K562 (cell line): ENCODE measurements around the gene PHF3. TPM values are rescaled to one million over a fixed set of nuclear protein-coding genes. Genes with fewer than 3 reads are reported as not detected.

Experiments
- BACH1 ChIP-seq: fragments of 200-800 bp; sonication (Bioruptor generic); IDR thresholded peaks from 2 replicates; pipeline ENCODE4 v1.6.1; 2016; ENCODE audit warnings: missing genetic modification characterization, missing compliant biosample characterization
- BRF1 ChIP-seq: IDR thresholded peaks from 3 replicates; pipeline ENCODE4 v1.6.1; 2011; ENCODE audit warnings: borderline replicate concordance, mild to moderate bottlenecking; ENCODE audit not compliant: insufficient read length; ENCODE audit errors: extremely low read depth
- DPF2 ChIP-seq: fragments of 450-650 bp; IDR thresholded peaks from 2 replicates; pipeline ENCODE4 v1.6.1; 2016
- E2F6 ChIP-seq, 2 experiments: IDR thresholded peaks; 2 replicates each; pipeline ENCODE4 v1.6.1; 2011; ENCODE audit warnings: borderline replicate concordance in 1 of 2, control low read depth in 1 of 2, low read depth in 1 of 2, low read length in 1 of 2, mild to moderate bottlenecking in 1 of 2, mixed read lengths in 1 of 2, moderate library complexity in 1 of 2; ENCODE audit not compliant: insufficient read depth in 1 of 2, insufficient read length in 1 of 2, poor library complexity in 1 of 2, severe bottlenecking in 1 of 2; ENCODE audit errors: extremely low read depth in 1 of 2
- ETS2 ChIP-seq: IDR thresholded peaks from 2 replicates; pipeline ENCODE4 v1.6.1; 2016; ENCODE audit warnings: borderline replicate concordance, missing genetic modification characterization, mild to moderate bottlenecking, moderate library complexity, missing compliant biosample characterization; ENCODE audit not compliant: poor library complexity, severe bottlenecking
- HEY1 ChIP-seq: fragments of 250-450 bp; sonication (Bioruptor Pico); IDR thresholded peaks from 2 replicates; pipeline ENCODE4 v1.5.0; 2020; ENCODE audit warnings: mild to moderate bottlenecking, moderate library complexity, borderline replicate concordance
- HMG20B ChIP-seq: fragments of 250-450 bp; sonication (Bioruptor Pico); IDR thresholded peaks from 2 replicates; pipeline ENCODE4 v1.5.0; 2021; ENCODE audit warnings: mild to moderate bottlenecking
- JUN ChIP-seq, 2 experiments: sonication (generic) in 1 of 2; formaldehyde crosslinking in 1 of 2; IDR thresholded peaks; 2 replicates each; pipeline versions ENCODE4 v1.6.1 to v1.8.0; 2012 to 2022; ENCODE audit warnings: borderline replicate concordance in 2 of 2, mild to moderate bottlenecking in 2 of 2, improper control_type of control experiment in 1 of 2, low read depth in 1 of 2, low read length in 1 of 2, missing genetic modification reagents in 1 of 2
- KLF10 ChIP-seq: fragments of 250-450 bp; sonication (Bioruptor Pico); IDR thresholded peaks from 2 replicates; pipeline ENCODE4 v1.6.1; 2021; ENCODE audit warnings: matching md5 sums
- NEUROD1 ChIP-seq: fragments of 150-350 bp; IDR thresholded peaks from 2 replicates; pipeline ENCODE4 v1.6.1; 2014; ENCODE audit warnings: borderline replicate concordance, low read length, low read depth; ENCODE audit not compliant: partially characterized antibody
- NR1H2 ChIP-seq: sonication (generic); formaldehyde crosslinking; IDR thresholded peaks from 2 replicates; pipeline ENCODE4 v1.4.0; 2020; ENCODE audit warnings: mild to moderate bottlenecking, missing genetic modification reagents
- TCF15 ChIP-seq: fragments of 250-450 bp; sonication (Bioruptor Pico); IDR thresholded peaks from 2 replicates; pipeline ENCODE4 v1.8.0; 2022; ENCODE audit warnings: moderate library complexity, mild to moderate bottlenecking, inconsistent platforms
- ZFX ChIP-seq: sonication (generic); formaldehyde crosslinking; IDR thresholded peaks from 2 replicates; pipeline ENCODE4 v1.8.0; 2022; ENCODE audit warnings: mild to moderate bottlenecking, missing genetic modification reagents, moderate library complexity
- ZNF395 ChIP-seq: fragments of 200-800 bp; sonication (Bioruptor generic); IDR thresholded peaks from 2 replicates; pipeline ENCODE4 v1.6.1; 2017; ENCODE audit warnings: missing genetic modification characterization, missing compliant biosample characterization
- ZNF445 ChIP-seq: fragments of 250-450 bp; sonication (Bioruptor Pico); IDR thresholded peaks from 2 replicates; pipeline ENCODE4 v1.4.0; 2020; ENCODE audit warnings: low read depth, mild to moderate bottlenecking, moderate library complexity
- ZNF583 ChIP-seq: fragments of 250-450 bp; sonication (Bioruptor Pico); IDR thresholded peaks from 2 replicates; pipeline ENCODE4 v1.4.0; 2020
- ZNF778 ChIP-seq: fragments of 450-650 bp; formaldehyde crosslinking; IDR thresholded peaks from 2 replicates; pipeline ENCODE4 v1.4.0; 2020; ENCODE audit warnings: mild to moderate bottlenecking, moderate library complexity
- polyA plus RNA-seq, 8 experiments: library from polyadenylated mRNA; depleted of rRNA in 4 of 8; stranded (reverse) in 5 of 8; unstranded in 3 of 8; fragments of >200 nt; fragmentation: Nextera tagmentation in 2 of 8; fragmentation: Illumina TruSeq in 1 of 8; extraction: Ambion mirVana in 2 of 8; extraction: Trizol in 1 of 8; gene quantifications; 2 replicates each; pipeline versions ENCODE4 v1.2.1 to v1.2.3, GENCODE V29; 2011 to 2014; ENCODE audit warnings: inconsistent platforms in 1 of 8, missing spikeins in 1 of 8
- total RNA-seq, 7 experiments: library from RNA; depleted of rRNA in 6 of 7; stranded (reverse); fragments of >200 nt in 6 of 7; fragmentation: Illumina TruSeq in 2 of 7; extraction: Trizol in 2 of 7; gene quantifications; 2 replicates each; pipeline versions ENCODE4 v1.2.1 to v1.2.3, GENCODE V29; 2011 to 2021; ENCODE audit warnings: low replicate concordance in 1 of 7
- TF ChIP-seq, protein P1 (sequence below): sonication (generic); formaldehyde crosslinking; IDR thresholded peaks from 2 replicates; pipeline ENCODE4 v1.8.1; 2023; ENCODE audit warnings: mild to moderate bottlenecking, missing genetic modification reagents
- TF ChIP-seq, protein P2 (sequence below): fragments of 150-350 bp; conservative IDR thresholded peaks from 2 replicates; pipeline ENCODE4 v1.6.1; 2014; ENCODE audit warnings: low read length

Gene PHF3
- total and polyA plus RNA-seq, 9 of the 15 experiments (the other 6 are each of a cell fraction or from before 2014, with no cell fraction given) = 8.1 to 51.2 (median 30.9) TPM

GRCh38 chr6:63635588-63636517 lies at the start of gene PHF3 (continued):
- TF ChIP-seq E2F6 (IDR thresholded peaks at IDR 0.05; ENCODE audit: borderline replicate concordance in 1 of 2, extremely low read depth in 1 of 2, insufficient read depth in 1 of 2, insufficient read length in 1 of 2, low read depth in 1 of 2, low read length in 1 of 2, poor library complexity in 1 of 2, severe bottlenecking in 1 of 2) (peak; percentile 95 to 99), HMG20B (no peak), HEY1 (CRISPR knock-in tag) (no peak), NEUROD1 (peak; percentile 62), NR1H2 (no peak), ZNF778 (no peak), ETS2 (tag) (no peak), ZFX (CRISPR knock-in tag) (peak; percentile 93), ZNF395 (CRISPR knock-in tag) (peak; percentile 68), ZNF445 (no peak), DPF2 (no peak; the same call in 1 of the 2 replicates), JUN (IDR thresholded peaks at IDR 0.05; ENCODE audit: borderline replicate concordance, low read depth, low read length) (peak; percentile 5; the same call in 1 of the 2 replicates), JUN (CRISPR knock-in tag; IDR thresholded peaks at IDR 0.05; ENCODE audit: borderline replicate concordance) (0 out of 2 replicates have a peak, but pooled peaks have one; percentile 33), TCF15 (no peak), KLF10 (CRISPR knock-in tag) (no peak), BRF1 (no peak), BACH1 (tag) (no peak), ZNF583 (CRISPR knock-in tag) (no peak)
- TF ChIP-seq, protein P1, sequence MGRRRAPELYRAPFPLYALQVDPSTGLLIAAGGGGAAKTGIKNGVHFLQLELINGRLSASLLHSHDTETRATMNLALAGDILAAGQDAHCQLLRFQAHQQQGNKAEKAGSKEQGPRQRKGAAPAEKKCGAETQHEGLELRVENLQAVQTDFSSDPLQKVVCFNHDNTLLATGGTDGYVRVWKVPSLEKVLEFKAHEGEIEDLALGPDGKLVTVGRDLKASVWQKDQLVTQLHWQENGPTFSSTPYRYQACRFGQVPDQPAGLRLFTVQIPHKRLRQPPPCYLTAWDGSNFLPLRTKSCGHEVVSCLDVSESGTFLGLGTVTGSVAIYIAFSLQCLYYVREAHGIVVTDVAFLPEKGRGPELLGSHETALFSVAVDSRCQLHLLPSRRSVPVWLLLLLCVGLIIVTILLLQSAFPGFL (CRISPR knock-in tag) = no peak
- TF ChIP-seq, protein P2, sequence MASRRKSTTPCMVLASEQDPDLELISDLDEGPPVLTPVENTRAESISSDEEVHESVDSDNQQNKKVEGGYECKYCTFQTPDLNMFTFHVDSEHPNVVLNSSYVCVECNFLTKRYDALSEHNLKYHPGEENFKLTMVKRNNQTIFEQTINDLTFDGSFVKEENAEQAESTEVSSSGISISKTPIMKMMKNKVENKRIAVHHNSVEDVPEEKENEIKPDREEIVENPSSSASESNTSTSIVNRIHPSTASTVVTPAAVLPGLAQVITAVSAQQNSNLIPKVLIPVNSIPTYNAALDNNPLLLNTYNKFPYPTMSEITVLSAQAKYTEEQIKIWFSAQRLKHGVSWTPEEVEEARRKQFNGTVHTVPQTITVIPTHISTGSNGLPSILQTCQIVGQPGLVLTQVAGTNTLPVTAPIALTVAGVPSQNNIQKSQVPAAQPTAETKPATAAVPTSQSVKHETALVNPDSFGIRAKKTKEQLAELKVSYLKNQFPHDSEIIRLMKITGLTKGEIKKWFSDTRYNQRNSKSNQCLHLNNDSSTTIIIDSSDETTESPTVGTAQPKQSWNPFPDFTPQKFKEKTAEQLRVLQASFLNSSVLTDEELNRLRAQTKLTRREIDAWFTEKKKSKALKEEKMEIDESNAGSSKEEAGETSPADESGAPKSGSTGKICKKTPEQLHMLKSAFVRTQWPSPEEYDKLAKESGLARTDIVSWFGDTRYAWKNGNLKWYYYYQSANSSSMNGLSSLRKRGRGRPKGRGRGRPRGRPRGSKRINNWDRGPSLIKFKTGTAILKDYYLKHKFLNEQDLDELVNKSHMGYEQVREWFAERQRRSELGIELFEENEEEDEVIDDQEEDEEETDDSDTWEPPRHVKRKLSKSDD = no peak
